HEK293T (cell line): Measurements from ENCODE around the gene AGAP6.
"Not testable (repeated sequence)": the region's sequence is repeated elsewhere in the genome, so short reads cannot be mapped to it uniquely, and the experiment has no call there.

Experiments used
- ARNT ChIP-seq: fragments of 450-650 bp; IDR thresholded peaks from 2 replicates; pipeline ENCODE4 v1.6.1; 2017; ENCODE audit warnings: mild to moderate bottlenecking
- ELF4 ChIP-seq: fragments of 450-650 bp; IDR thresholded peaks from 2 replicates; pipeline ENCODE4 v1.6.1; 2017; ENCODE audit warnings: antibody characterized with exemption
- FOXA1 ChIP-seq: fragments of 450-650 bp; IDR thresholded peaks from 2 replicates; pipeline ENCODE4 v1.6.1; 2016; ENCODE audit warnings: mild to moderate bottlenecking
- FOXK2 ChIP-seq: fragments of 450-650 bp; IDR thresholded peaks from 2 replicates; pipeline ENCODE4 v1.6.1; 2016; ENCODE audit warnings: mild to moderate bottlenecking
- HDGF ChIP-seq: fragments of 450-650 bp; IDR thresholded peaks from 2 replicates; pipeline ENCODE4 v1.6.1; 2017; ENCODE audit warnings: antibody characterized with exemption, borderline replicate concordance
- L3MBTL2 ChIP-seq: fragments of 450-650 bp; conservative IDR thresholded peaks from 2 replicates; pipeline ENCODE4 v1.6.1; 2016; ENCODE audit warnings: mild to moderate bottlenecking
- NFRKB ChIP-seq: fragments of 450-650 bp; IDR thresholded peaks from 2 replicates; pipeline ENCODE4 v1.6.1; 2016; ENCODE audit warnings: mild to moderate bottlenecking, moderate library complexity
- PKNOX1 ChIP-seq: fragments of 450-650 bp; IDR thresholded peaks from 2 replicates; pipeline ENCODE4 v1.6.1; 2016
- SP1 ChIP-seq: fragments of 450-650 bp; IDR thresholded peaks from 2 replicates; pipeline ENCODE4 v1.6.1; 2017
- SUZ12 ChIP-seq: fragments of 450-650 bp; IDR thresholded peaks from 2 replicates; pipeline ENCODE4 v1.6.1; 2016; ENCODE audit warnings: mild to moderate bottlenecking
- ZNF384 ChIP-seq: fragments of 450-650 bp; IDR thresholded peaks from 2 replicates; pipeline ENCODE4 v1.6.1; 2016

DNA sequence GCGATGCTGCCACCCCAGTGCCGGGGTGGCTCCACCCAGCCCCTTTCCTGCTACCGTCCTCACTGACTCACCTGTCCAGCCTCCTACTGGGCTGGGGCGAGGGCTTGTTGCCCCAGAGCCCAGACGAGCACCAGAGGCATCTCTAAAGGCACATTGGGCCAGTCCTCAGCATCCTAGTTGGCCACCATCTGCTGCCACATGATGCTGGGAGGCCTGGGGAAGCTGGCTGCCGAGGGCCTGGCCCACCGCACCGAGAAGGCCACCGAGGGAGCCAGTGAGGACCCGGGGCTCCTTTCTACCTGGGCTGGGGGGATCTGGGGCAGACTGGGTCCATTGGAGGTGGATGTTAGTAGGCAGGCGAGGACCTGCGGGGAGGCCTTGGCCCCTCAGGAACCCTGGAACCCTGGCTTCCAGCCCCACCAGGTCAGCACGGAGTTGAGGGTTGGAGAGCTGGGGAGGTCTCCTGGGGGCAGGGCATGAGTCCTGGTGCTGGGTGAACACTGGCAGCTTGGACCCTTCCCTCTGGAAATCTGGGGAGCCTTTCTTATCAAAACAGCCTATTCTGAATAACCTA lies 32.3 kb downstream of the AGAP6 start:
- TF ChIP-seq ELF4, PKNOX1, SP1, ZNF384, NFRKB, FOXA1, HDGF, SUZ12, FOXK2, L3MBTL2, ARNT: not testable (repeated sequence)
